ENCODE measurements around the gene KLC1.
A peak's percentile ranks its signal among the peaks of the same experiment; 100 is the strongest.

Gene KLC1

DNA sequence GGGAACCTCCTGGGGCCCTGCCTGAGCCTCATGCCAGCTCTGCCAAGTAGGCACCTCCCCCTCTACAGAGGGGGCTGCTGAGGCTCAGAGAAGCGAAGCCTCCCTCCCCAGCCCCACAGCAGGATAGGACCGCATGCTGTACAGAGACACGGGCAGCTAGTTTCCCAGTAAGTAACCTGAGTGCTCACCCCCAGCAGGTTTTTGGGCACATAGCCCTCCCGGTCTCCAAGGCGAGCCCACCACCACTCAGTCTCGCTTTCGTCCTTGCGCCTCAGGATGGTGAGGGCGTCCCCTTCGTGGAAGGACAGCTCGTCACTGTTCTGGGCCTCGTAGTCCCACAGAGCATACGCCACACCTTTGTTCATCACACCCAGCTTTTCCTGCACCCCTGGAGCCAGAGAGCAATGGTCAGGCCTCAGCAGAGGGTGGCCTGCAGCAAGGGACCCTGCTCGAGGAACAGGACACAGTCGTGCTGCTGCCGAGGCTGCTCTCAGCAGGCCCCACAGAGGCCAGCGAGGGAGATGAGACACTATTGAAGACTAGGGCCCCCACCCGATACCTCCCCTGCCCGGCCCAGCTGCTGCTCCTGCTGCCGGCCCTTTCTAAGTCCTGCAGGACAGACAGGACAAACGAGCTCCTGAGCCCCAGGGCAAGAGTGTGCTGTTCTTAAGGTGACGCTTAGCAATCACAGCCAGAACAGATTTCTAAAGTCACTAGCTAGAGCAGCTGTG, 107.0 kb downstream of the KLC1 start:
- no peak for DNase-seq (ENCODE audit: low spot score)

DNA sequence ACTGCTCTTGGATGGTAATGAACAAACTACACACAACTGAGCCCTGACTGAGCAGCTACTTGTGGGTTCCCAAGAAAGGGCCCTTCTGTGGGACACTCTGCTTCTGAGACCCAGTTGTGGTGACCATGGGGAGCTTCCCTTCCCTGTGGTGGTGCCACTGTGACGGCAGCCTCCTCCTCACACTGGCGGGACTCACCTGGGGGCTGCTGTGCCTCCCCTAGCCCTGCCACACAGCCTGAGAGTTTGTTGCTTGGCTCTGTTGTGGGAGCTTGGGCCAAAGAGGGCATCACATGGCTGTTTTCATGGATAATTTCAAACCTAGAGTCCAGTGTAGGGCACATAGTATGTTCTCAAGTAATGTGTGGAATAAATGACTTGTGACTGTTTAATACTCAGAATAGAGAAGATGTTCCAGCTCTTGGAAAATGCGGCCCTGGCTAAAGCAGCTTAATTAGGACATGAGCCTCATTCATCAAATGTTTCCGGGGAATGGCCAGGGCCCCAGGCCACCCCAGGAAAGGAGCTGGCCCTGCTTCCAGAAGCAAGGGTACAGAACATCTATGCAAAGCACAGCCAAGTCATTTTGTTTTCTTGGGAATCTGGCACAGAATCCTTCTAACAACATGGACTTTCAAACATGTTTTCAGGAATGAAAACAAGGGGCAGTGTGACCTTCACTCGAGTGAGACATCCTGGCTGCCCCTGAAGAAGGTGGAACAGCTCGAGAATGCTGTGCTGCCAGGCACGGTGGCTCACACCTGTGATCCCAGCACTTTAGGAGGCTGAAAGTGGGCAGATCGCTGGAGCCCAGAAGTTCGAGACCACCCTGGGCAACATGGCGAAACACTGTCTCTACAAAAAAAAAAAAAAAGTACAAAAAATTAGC, 107.8 kb downstream of the KLC1 start:
- no peak for DNase-seq (ENCODE audit: low spot score)

DNA sequence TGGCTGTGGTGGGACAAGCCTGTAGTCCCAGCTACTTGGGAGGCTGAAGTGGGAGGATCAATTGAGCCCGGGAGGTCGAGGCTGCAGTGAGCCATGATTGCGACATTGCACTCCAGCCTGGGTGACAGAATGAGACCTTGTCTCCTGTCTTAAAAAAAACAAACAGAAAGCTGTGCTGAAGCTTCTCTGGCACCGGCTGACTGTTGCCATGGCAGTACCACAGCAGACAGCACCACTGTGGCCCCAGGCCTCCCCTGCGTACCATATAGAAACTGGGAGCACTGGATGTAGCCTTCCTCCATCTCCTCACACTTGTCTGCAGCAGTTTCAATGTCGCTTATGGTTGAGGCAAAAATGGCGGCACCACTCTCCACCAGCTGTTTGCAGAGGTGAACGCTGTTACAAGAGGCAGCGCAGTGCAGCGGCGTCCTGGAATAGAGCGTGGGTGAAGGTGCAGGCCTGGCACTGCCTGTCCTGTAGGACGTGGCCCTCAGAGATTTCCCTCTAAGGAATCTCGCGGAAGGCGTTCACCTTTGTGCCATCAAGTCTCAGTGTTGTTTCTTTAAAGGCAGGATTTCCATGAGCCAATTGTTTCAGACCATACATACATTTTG, 108.5 kb downstream of the KLC1 start:
- DNase-seq (ENCODE audit: low spot score): no peak

GRCh38 chr14:103738166-103738565, 109.2 kb downstream of the KLC1 start:
- DNase-seq (ENCODE audit: low spot score): no peak

DNA sequence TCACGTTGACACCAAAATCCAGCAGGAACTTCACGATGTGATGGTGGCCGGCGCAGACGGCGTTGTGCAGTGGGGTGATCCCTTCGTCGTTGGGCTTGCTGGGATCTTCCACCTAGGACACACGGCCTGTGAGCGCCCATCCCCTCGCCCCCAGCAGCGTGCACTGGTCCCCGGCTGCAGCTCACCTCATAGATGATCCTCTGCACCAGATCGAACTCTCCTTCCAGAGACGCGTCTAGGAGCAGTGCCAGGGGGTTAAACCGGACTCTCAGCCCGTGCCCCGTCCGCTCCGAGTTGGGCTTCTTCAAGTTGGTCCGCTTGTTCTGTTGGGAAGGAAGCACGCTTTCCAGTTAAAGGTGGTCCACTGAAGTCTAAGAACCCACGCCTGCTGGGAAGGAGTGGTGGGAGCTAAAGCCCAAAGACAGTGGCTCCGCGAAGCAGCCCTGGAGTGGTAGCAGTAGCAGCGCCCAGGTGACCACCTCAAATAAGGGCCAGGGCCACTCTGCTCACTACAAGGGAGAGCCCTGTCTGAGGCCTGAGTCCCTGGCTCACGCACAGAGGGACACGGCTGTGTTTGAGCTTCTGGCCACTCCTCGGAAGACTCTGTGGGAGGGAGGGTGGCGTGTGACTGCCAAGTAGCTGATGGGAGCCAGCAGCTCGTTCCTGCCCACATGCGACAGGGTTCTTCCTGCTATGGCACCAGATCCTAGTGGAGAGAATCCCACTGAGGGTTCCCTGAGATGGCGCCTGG, 109.9 kb downstream of the KLC1 start:
- no peak for DNase-seq (ENCODE audit: low spot score)

- no peak for DNase-seq (ENCODE audit: low spot score)
Measured at GRCh38 chr14:103739466-103739792, 110.4 kb downstream of the KLC1 start.

- DNase-seq (ENCODE audit: low spot score): no peak
Measured at GRCh38 chr14:103739793-103740501, 110.9 kb downstream of the KLC1 start.

DNA sequence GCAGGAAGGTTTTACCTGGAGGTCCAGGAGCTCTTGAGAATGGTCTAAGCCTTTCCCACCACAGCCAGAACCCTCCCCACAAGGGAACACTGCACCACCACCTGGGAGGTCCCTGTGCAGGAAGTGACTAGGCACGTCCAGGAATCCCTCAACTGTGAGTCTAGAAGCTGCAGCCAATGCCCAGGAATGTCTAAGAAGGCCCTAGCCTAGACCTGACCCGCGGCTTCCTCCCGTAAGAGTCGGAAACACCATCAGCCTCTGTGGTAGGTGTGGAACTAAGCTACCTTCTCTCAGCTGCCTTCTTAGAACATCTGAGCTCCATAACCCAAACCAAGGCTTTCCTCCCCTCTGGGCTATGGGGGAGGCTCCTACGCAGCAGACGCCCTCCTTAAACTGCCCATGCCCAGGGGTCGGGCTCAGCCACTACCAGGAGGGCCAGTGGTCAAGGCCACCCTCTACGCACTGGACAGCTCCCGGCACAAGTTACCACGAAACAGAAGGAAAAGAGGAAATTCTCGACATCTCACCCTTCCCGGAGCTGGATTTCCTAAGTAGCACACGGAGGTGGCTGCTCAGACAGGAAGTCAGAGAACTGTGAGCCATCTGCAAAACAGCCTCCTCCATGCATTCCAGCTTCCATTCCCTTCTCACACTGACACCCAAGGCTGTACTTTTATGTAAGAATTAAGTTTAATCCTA, 112.1 kb downstream of the KLC1 start:
- peak; percentile 63 for DNase-seq (ENCODE audit: low spot score)

DNA sequence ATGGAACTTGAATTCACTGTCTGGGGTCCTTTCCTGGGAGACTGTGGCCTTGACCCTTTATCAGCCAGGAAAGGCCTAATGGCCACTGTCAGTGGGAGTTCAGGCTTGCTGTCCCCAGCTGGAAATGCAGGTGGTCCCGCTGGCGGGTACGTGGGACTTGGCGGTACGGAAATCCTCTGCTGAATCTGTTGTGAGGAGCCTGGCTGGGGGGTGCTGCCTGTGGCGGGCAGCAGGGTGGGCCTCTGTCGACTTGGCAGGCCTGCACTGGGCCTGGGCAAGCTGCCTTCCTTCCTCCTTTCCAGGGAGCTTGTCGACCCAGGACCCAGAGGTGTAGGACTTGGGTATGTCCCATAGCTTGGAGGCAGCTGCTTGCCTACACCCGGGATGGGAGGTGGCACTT, 112.9 kb downstream of the KLC1 start:
- DNase-seq (ENCODE audit: low spot score): no peak

- no peak for DNase-seq (ENCODE audit: low spot score)
Measured at GRCh38 chr14:103742499-103743255, 113.7 kb downstream of the KLC1 start.

- no peak for DNase-seq (ENCODE audit: low spot score)
Measured at GRCh38 chr14:103743691-103744090, 114.7 kb downstream of the KLC1 start.

DNA sequence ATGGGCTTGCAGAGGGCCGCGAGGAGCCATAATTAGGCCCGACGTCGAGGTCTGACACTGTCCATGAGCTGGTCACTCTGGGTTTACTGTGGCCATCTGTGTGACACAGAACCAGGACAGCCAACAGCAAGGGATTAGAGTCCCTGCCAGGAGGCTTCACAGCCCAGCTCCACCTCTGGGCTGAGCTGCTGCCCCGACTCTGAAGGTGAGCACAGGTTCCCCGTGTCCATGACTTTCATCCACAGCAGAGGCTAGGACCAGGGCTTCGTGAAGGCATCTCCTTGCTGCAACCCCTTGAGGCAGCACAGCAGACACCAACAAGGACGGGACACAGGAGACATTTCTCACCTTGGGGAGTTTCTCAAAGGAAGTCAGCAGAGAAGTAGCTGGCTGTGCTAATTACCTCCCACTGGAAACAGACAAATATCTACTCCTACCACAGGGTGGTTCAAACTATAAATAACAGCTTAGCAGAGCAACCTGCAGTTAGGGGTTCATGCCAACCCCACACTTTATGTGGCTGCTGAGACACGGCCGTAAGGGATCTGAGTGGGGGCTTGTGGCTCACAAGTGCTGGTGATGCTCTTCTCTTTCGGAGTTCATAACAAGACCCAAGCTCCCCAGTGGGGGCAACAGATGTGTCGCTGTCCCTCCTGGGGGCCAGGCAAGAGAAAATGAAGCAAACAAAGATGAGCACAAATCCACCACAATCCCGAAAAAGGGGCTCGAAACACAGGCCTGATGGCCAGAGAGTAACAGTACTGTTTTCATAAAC, 115.8 kb downstream of the KLC1 start:
- DNase-seq (ENCODE audit: low spot score): no peak

GRCh38 chr14:103745424-103745823, 116.4 kb downstream of the KLC1 start:
- DNase-seq (ENCODE audit: low spot score): no peak

- no peak for DNase-seq (ENCODE audit: low spot score)
Measured at GRCh38 chr14:103746701-103747100, 117.7 kb downstream of the KLC1 start.

GRCh38 chr14:103748534-103748857, 119.5 kb downstream of the KLC1 start:
- DNase-seq (ENCODE audit: low spot score): no peak

GRCh38 chr14:103749452-103749851, 120.4 kb downstream of the KLC1 start:
- peak; percentile 40 for DNase-seq (ENCODE audit: low spot score)

DNA sequence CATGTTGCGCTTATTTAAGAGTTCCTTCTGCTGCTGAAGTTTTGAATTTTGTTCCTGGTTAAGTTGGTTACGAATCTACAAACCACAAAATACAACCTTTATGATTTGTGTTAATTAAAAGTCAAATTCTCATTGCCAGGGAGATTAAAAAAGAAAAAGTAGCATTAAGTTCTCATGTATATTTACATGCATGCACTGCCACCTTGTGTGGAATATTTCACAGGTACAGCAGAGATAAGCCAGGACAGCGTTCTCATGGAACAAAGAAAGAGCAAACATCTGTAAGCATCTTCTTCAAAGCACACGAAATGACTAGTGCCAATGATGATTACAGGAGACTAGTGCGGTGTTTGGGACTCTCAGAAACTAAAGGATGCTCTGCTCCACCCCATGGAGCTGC, 120.8 kb downstream of the KLC1 start:
- DNase-seq (ENCODE audit: low spot score): no peak
